Middle frontal gyrus (tissue), 1 donor: ENCODE measurements around the gene RBM46.

Experiments
- DNase-seq: peaks from one replicate; pipeline ENCODE4 v3.0.0-alpha.2; 2015; ENCODE audit warnings: low spot score; ENCODE audit errors: extremely low spot score

Gene RBM46, protein sequence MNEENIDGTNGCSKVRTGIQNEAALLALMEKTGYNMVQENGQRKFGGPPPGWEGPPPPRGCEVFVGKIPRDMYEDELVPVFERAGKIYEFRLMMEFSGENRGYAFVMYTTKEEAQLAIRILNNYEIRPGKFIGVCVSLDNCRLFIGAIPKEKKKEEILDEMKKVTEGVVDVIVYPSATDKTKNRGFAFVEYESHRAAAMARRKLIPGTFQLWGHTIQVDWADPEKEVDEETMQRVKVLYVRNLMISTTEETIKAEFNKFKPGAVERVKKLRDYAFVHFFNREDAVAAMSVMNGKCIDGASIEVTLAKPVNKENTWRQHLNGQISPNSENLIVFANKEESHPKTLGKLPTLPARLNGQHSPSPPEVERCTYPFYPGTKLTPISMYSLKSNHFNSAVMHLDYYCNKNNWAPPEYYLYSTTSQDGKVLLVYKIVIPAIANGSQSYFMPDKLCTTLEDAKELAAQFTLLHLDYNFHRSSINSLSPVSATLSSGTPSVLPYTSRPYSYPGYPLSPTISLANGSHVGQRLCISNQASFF

DNA sequence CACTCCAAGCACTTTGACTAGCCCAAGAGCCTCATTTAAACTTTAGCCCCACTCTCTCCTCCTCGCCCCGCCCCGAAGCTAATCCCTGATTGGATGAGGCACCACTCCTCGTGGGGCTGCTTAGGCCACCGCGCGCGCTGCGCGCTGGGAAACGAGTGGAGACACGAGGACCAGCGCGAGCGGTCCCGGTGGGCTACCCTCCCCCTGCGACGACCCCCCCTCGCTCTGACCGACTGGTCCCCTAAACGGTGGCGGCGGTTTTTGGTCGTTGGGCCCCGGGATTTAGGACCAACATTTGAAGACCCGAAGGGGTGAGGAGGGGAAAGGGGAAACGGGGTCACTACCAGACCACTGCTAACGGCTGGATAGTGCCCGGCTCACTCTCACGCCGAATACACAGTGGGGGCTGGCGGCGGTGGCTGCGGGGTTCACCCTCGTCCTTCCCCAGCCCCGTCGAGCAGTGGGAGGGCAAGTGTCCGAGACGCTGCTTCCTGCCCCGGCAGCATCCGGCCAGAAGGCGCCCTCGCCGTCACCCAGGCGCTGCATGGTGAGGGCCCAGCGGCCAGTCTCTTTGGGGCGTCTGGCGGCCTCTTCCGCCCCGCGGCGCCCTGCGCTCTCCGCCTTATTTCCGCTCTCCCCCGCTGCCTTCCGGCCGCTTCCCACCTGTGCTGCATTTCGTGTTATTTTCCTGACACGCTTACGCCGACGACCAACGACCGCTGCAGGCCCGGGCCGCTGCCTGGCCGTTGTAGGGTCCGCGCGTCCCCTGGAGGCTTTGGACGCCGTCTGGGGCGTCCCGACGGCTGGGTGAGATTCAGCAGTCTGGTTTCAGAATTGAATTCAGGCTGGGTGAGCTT lies at the start of gene RBM46:
Gene RBM46, plus strand, starts transcription at position 147 of the 857 bp plus-strand sequence. CDS start 15,481 bp downstream, outside the sequence.
- no peak for DNase-seq

DNA sequence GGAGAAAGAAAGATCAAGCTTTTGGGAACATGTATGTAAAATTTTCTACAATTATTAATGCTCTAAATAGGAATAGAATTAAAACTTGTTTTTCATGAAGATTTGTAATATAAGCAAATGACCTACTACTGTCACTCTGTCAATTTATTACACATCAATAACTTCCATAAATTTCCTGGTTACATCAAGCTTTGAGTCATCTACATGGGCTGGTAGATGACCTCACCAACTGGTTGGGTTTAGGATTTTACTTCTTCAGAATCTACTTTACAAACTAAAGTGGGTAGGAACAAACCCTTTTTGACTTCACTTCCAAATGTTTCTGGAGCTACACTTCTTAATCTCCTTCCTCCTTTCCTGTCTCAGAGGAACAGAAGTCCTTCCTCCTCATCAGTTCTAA lies 49.3 kb upstream of the RBM46 start:
- no peak for DNase-seq

GRCh38 chr4:154732669-154733068 lies 48.4 kb upstream of the RBM46 start:
- DNase-seq: no peak

DNA sequence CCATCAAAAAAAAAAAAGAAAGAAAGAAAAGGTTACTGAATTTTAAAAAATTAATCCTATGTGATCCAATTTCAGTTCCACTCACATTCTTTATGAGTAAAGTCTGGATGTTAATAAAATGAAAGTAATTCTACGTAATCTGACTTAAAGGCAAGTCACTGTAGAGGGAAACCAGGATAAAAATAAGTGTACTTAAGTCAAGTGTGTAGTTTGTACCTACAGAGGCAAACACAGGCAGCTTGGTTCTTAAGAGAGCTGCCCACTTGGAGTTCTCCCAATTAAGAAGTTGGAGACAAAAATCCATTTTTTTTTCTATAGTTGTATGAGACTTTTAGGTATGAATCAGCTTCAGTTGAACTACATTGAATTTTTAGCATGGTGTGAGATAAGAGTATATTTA lies 44.3 kb upstream of the RBM46 start:
- no peak for DNase-seq

DNA sequence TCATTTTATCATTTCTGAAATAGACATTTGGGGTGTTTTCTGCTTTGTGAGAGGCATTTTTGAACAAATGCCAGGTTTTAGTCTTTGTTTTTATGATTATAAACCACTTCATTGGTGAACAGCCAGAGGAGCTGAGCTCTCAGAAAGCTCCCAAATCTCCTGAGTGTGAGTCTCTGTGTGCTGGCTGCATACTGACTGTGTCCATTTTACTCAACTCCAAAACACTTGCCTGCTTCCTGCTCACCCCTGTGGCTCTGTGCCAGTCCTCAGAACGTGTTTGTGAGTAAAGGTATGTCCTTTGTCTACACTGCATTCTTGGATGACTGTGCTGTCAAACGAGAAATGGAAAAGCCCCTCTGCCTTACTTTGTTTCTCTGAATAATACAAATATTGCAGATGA lies 42.6 kb upstream of the RBM46 start:
- DNase-seq: no peak

- DNase-seq: no peak
Observed at GRCh38 chr4:154739111-154739510, 42.0 kb upstream of the RBM46 start.

DNA sequence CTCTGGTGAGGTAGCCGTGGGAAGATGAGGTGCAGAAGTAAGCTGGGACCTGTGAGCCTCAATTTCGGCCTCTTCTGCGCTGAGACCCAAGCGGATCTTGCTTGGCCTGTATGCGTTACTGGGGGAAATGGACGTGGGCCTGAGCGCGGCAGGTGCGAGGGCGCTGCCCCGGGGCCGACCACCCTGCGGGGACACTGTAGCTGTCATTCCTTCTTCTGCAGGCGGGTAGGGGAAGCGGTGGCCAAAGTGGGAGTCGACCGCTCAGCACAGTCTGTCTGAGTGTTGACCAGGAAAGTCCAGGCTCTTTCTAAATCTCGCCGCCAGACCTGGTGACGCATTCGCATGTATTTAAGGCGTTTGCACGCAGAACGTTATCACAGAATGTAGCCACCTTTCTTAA lies 40.6 kb upstream of the RBM46 start:
- no peak for DNase-seq

- no peak for DNase-seq
Observed at GRCh38 chr4:154741131-154741665, 39.9 kb upstream of the RBM46 start.

DNA sequence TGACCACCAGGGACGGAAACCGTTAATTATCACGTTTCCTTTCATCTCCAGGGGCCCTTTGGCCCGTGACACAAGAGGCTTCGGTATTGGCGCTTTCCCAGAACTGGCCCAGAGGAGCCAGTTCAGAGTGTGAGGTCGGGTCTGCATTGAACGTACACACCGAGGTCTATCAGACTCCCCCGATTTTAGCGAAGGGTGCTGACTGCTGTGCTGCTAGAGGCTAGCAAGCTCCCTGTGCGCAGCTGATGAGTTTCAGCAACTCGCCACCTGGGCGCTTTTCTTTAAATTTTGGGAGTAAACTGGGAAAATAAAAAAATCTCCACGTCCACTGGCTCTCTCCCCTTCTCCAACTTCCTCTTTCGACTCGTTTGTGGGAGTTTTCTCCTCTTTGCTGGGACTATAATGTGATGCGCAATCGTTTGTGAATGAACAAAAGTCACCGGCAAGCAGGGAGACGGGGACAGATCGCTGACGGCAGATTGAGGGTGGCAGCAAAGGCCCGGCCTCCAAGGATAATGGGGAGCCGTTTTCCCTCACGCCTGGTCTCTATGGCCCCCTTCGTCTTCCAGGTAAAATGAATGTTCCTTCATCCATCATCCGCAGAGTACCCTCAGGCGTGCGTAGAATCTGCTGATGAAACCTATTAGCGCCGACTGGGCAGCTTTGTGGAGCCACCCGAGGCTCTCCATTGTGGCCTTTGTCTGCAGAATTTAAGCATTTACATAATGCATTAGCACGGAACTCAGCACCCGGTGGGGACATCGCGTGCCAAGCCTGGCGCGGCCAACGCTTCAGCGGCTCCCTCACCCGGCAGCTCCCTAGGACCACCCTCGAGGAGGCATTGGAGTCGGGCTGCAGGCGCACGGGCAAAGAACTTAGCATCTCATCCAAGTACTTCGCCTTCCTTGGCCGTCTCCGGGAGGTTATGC lies 38.9 kb upstream of the RBM46 start:
- DNase-seq: no peak

GRCh38 chr4:154743683-154744340 lies 37.3 kb upstream of the RBM46 start, which contains the start of gene LRAT:
Gene LRAT, plus strand, starts transcription at chr4:154744000. Its CDS starts 327 bp downstream, at chr4:154744327.
- no peak for DNase-seq

DNA sequence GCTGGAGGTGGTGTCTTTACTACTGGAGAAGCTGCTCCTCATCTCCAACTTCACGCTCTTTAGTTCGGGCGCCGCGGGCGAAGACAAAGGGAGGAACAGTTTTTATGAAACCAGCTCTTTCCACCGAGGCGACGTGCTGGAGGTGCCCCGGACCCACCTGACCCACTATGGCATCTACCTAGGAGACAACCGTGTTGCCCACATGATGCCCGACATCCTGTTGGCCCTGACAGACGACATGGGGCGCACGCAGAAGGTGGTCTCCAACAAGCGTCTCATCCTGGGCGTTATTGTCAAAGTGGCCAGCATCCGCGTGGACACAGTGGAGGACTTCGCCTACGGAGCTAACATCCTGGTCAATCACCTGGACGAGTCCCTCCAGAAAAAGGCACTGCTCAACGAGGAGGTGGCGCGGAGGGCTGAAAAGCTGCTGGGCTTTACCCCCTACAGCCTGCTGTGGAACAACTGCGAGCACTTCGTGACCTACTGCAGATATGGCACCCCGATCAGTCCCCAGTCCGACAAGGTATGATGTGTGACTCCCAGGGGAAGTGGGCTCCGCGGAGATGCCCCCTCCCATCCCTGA lies 36.6 kb upstream of the RBM46 start:
- DNase-seq: no peak

- DNase-seq: no peak
Observed at GRCh38 chr4:154757713-154758112, 23.4 kb upstream of the RBM46 start.

DNA sequence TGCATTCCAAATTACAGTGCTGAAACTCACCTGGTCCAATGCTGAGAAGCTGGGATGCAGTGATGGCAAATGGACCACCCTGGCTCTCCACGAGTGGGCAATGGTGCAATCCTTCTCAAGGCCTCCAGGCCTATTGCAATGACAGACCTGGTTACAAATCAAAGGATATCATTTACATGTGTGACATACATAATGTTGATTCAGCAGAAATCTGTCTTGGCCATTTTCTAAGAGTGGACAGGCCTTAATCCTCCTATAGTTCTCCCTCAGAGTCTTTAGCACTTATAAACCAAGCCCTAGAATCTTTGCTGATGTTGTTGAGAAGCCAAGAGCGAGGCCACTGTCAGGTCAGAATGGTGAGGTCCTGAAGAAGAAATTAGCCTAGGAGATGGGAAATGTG lies 20.2 kb upstream of the RBM46 start:
- DNase-seq: no peak

- no peak for DNase-seq
Observed at GRCh38 chr4:154778264-154778663, 2.8 kb upstream of the RBM46 start.

DNA sequence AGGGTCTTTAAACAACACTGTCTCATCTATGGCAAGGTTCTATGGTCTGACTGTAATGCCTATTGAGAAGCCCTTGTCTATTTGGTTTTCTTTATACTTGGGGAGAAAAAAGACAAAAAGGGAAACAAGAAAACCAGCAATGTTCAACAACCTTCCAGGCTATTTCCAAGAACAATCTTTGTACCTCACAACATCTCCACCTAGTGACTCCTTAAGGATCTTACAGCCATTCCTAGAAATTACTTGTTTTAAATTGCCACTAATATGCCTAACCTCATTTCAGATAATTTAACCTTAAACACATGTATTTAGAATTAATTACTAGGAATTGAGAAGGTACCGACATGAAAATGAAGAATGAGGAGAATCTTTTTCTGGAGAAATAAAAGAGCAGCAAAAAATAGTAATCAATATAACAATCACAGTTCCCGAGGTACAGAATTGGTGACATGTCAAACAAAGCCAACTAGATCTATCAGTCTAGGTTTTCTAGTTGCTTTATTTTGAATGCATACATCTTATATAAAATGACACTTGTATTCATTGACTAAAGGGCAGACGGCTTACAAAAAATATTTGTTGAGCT lies 1.6 kb upstream of the RBM46 start:
- no peak for DNase-seq

DNA sequence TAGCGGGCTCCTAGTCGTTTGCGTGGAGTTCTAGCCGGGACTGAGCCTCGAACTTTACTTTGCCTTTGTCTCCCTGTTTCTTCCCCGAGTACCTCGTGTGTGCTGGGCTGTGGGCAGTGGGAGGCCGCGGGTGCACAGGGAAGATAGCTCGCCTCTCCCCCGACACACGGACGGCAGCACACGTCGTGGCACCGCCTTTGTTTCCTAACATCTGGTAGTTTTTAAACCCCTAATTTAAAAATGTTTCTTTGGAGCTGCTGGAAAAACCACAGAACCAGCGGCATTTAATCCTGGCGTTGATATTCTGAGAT lies 866 bp downstream of the RBM46 start:
- DNase-seq: no peak

DNA sequence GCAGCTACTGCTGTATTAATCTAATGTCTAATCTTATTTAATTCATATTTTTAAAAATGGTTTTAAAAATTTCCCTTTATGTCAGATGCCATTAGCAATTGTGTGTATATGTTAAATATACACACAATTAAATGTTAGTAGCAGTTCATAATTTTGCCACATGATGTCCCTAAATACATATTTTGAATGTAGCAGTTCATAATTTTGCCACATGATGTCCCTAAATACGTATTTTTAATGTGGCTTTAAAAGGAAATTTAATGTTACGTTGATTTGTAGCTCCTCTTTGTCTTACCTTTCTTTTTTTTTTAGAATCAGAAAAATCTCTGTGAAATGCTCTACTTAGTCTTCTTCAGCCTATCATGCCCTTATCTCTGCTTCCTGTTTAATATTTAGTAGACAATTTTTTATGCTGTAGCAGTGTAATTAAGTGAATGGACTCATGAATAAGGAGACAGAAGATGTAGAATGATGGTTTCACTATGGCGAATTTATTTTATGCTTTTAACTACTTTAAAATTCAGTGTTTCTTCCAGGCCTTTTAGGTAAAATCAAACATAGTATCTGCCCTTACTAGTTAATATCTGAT lies 26.1 kb downstream of the RBM46 start:
- DNase-seq: no peak

GRCh38 chr4:154818230-154818629 lies 37.2 kb downstream of the RBM46 start:
- no peak for DNase-seq

GRCh38 chr4:154822775-154823174 lies 41.7 kb downstream of the RBM46 start:
- DNase-seq: no peak
